ENCODE results near the gene TOGARAM1. TPM values are rescaled to one million over a fixed set of nuclear protein-coding genes. Genes with fewer than 3 reads are reported as not detected.

Gene TOGARAM1
- total RNA-seq, 1 experiment from 2014 or later, result 6.4 TPM

GRCh38 chr14:44961554-44962333 lies at the start of gene TOGARAM1, which contains the start of gene KLHL28 (continued):
- TF ChIP-seq FOXP4 (CRISPR knock-in tag; IDR thresholded peaks at IDR 0.05) (no peak; the same call in 1 of the 2 replicates), ELF4 (CRISPR knock-in tag; IDR thresholded peaks at IDR 0.05; ENCODE audit: low read depth) (no peak), RORB (CRISPR knock-in tag; IDR thresholded peaks at IDR 0.05) (no peak), ZNF416 (CRISPR knock-in tag; IDR thresholded peaks at IDR 0.05) (no peak), ZNF423 (CRISPR knock-in tag; IDR thresholded peaks at IDR 0.05) (no peak), MLX (CRISPR knock-in tag; IDR thresholded peaks at IDR 0.05) (no peak), USF2 (CRISPR knock-in tag; IDR thresholded peaks at IDR 0.05) (peak; percentile 99), GTF2I (CRISPR knock-in tag; conservative IDR thresholded peaks at IDR 0.05) (no peak), ZMAT4 (CRISPR knock-in tag; IDR thresholded peaks at IDR 0.05) (no peak), NFYB (CRISPR knock-in tag; conservative IDR thresholded peaks at IDR 0.05; ENCODE audit: low read depth) (0 out of 2 replicates have a peak, but pooled peaks have one; percentile 13), KAT7 (CRISPR knock-in tag; IDR thresholded peaks at IDR 0.05; ENCODE audit: borderline replicate concordance) (no peak; the same call in 1 of the 2 replicates), ZNF317 (CRISPR knock-in tag; IDR thresholded peaks at IDR 0.05; ENCODE audit: borderline replicate concordance, low read depth) (no peak), HMGA2 (CRISPR knock-in tag; IDR thresholded peaks at IDR 0.05) (no peak), FOXK1 (CRISPR knock-in tag; IDR thresholded peaks at IDR 0.05) (peak; percentile 96), OVOL2 (CRISPR knock-in tag; IDR thresholded peaks at IDR 0.05; ENCODE audit: borderline replicate concordance) (no peak), JAZF1 (CRISPR knock-in tag; IDR thresholded peaks at IDR 0.05) (no peak), CREB1 (CRISPR knock-in tag; IDR thresholded peaks at IDR 0.05) (no peak), SMAD4 (CRISPR knock-in tag; IDR thresholded peaks at IDR 0.05) (no peak), HMGXB4 (CRISPR knock-in tag; IDR thresholded peaks at IDR 0.05) (no peak), NFE2L1 (CRISPR knock-in tag; IDR thresholded peaks at IDR 0.05) (no peak), NR3C1 (CRISPR knock-in tag; conservative IDR thresholded peaks at IDR 0.05; ENCODE audit: low read depth) (no peak), TEAD4 (CRISPR knock-in tag; IDR thresholded peaks at IDR 0.05) (no peak), TCF7 (CRISPR knock-in tag; IDR thresholded peaks at IDR 0.05; ENCODE audit: low read depth) (no peak), SP1 (CRISPR knock-in tag; conservative IDR thresholded peaks at IDR 0.05) (peak; percentile 76), NFATC4 (CRISPR knock-in tag; IDR thresholded peaks at IDR 0.05) (no peak), ZNF232 (CRISPR knock-in tag; IDR thresholded peaks at IDR 0.05) (no peak), ZBTB43 (CRISPR knock-in tag; IDR thresholded peaks at IDR 0.05) (no peak), E2F5 (CRISPR knock-in tag; IDR thresholded peaks at IDR 0.05) (0 out of 2 replicates have a peak, but pooled peaks have one; percentile 45), JUN (CRISPR knock-in tag; IDR thresholded peaks at IDR 0.05) (no peak), CDX4 (CRISPR knock-in tag; IDR thresholded peaks at IDR 0.05; ENCODE audit: borderline replicate concordance) (no peak), CBFB (CRISPR knock-in tag; IDR thresholded peaks at IDR 0.05; ENCODE audit: low read depth) (no peak)

Measured in WTC11 (cell line).